Stomach (tissue), 4 donors: ENCODE data around the gene NOTCH4.

ENCODE experiments used
- EP300 ChIP-seq: sonication (generic); formaldehyde crosslinking; IDR thresholded peaks from one replicate; pipeline ENCODE4 v1.6.1; 2017; ENCODE audit warnings: antibody characterized with exemption
- POLR2A ChIP-seq, 4 donors: fragments of 450-650 bp; IDR thresholded peaks; one replicate each; pipeline ENCODE4 v1.6.1; 2016; ENCODE audit warnings: antibody characterized with exemption in 4 of 4, control low read depth in 2 of 4, mild to moderate bottlenecking in 1 of 4, moderate library complexity in 1 of 4
- POLR2AphosphoS5 ChIP-seq, 3 donors: sonication (generic); formaldehyde crosslinking; IDR thresholded peaks; one replicate each; pipeline ENCODE4 v1.6.1; 2016; ENCODE audit warnings: antibody characterized with exemption in 3 of 3
- TF ChIP-seq, protein P1 (sequence below), 7 experiments: fragments of 450-650 bp in 4 of 7; fragments of 200-600 bp in 3 of 7; sonication (generic) in 3 of 7; IDR thresholded peaks; one replicate each; pipeline ENCODE4 v1.5.1; 2016 to 2019; ENCODE audit warnings: antibody characterized with exemption in 7 of 7, control low read depth in 2 of 7, mild to moderate bottlenecking in 1 of 7

DNA sequence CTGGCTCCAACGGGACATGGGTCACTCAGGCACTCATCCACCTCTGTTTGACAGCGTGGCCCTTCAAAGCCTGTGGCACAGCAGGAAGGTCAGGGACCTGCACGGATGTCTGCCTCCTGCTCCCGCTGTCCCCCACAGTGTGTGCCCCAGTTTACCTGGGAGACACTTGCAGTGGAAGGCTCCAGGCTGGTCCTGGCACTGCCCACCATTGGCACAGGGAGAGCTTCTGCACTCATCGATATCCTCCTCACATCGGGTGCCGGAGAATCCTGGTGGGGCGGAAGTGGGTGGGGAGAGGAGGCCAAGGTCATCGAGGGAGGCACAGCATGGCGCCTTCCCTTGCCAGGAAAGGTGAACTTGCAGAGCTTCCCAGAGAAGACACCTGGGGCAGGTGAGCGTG, 6.9 kb downstream of the NOTCH4 start:
- TF ChIP-seq, protein P1, sequence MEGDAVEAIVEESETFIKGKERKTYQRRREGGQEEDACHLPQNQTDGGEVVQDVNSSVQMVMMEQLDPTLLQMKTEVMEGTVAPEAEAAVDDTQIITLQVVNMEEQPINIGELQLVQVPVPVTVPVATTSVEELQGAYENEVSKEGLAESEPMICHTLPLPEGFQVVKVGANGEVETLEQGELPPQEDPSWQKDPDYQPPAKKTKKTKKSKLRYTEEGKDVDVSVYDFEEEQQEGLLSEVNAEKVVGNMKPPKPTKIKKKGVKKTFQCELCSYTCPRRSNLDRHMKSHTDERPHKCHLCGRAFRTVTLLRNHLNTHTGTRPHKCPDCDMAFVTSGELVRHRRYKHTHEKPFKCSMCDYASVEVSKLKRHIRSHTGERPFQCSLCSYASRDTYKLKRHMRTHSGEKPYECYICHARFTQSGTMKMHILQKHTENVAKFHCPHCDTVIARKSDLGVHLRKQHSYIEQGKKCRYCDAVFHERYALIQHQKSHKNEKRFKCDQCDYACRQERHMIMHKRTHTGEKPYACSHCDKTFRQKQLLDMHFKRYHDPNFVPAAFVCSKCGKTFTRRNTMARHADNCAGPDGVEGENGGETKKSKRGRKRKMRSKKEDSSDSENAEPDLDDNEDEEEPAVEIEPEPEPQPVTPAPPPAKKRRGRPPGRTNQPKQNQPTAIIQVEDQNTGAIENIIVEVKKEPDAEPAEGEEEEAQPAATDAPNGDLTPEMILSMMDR (IDR thresholded peaks at IDR 0.05) = no peak
- no peak for TF ChIP-seq POLR2AphosphoS5 (IDR thresholded peaks at IDR 0.05)
- TF ChIP-seq POLR2A (IDR thresholded peaks at IDR 0.05) = no peak
- no peak for TF ChIP-seq EP300
